ENCODE results near the gene GATAD2A. TPM values are rescaled to one million over a fixed set of nuclear protein-coding genes. Genes with fewer than 3 reads are reported as not detected.

Gene GATAD2A
- total RNA-seq, 1 donor from 2014 or later: 75.6 TPM

DNA sequence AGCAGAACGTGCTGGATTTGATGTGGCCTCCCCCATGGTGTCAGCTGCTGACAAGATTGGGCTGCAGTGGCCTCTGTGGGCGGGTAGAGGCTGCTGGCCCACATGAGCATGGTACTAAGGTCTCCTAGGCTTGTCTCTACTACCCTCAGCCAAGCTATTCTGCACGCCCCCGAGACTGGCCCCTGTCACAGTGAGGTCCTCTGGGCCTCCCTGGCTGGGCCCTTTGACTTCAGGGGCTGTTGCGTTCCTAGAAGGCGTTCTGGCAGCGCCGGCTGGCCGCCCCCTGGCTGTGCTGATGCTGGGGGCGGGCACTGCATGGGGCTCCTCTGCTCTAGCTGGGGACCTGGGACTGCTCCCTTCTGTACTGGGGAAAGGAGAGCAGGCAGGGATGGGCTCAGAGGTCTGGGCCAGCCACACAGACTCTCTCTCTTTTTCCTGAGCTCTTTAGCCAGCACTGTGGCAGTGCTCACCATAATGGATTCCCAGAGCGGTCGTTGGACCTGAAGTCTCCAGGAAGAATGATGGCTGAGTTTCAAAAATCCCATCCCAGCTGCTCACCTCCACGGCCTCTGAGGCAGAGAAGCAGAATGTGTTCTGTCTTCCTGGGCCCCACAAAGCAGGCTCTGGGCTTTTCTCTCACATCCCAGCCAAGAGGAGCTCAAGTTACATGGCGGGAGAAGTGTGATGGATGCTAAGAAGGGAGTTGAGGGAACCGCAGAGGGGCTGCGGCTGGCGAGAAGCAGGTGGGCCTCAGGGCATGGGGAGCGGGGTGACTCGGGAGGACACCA is 77.5 kb downstream of the GATAD2A start:
- TF ChIP-seq CTCF (IDR thresholded peaks at IDR 0.05): no peak
- H3K9me3 Mint-ChIP-seq (ENCODE audit: unreplicated experiment): no peaks in the 10 kb centered on the region
- H3K4me3 Mint-ChIP-seq (ENCODE audit: unreplicated experiment): no peak overlapping the region
- no peak for DNase-seq (ENCODE audit: extremely low spot score, unreplicated experiment)
- peaks cover 20% of the 10 kb centered on the region for H3K4me1 Mint-ChIP-seq (ENCODE audit: unreplicated experiment)
- no peaks in the 10 kb centered on the region for H3K27me3 Mint-ChIP-seq (ENCODE audit: unreplicated experiment)
- H3K36me3 Mint-ChIP-seq (ENCODE audit: unreplicated experiment): peaks cover 4% of the 10 kb centered on the region
- H3K27ac Mint-ChIP-seq (ENCODE audit: unreplicated experiment): no peak overlapping the region

DNA sequence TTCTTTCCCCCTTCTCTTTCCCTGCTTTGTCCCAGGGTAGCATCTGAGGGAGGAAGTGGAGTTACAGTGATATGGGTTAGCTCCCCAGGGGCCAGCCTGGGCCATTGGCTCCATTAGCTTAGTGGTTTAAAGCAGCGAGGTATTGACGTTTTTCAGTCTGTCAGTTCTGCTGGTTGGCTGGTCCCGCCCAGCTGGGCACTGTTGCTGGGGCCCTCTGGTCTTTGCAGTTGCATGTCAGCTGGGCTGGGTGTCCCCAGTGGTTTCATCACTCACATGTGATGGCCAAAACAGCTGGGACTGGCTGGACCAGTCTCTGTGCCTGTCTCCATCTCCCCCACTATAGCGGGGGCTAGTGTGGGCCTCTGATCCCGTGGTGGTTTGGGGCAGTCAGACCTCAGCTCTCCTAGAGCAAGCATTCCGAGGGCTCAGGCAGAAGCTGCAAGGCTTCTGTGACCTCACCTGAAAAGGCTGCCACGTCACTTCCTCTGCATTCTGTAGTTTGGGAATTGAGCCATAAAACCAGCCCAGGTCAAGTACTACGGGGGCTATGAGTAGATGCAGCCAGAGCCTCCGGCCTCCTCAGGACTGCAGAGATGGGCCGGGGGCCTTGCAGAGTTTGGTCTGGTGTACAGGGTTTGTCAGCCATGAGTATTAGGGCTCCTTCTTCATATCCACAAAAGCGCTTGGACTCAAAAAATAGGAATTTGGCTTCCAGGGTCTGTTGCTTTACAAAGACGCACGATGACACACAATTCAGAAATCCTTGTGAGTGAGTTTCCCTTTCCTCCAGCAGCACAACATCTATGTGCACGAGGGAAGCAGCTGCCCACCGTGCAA is 79.9 kb downstream of the GATAD2A start:
- Mint-ChIP-seq H3K4me1 (ENCODE audit: unreplicated experiment) (peaks cover 42% of the 10 kb centered on the region), H3K9me3 (ENCODE audit: unreplicated experiment) (no peaks in the 10 kb centered on the region), H3K4me3 (ENCODE audit: unreplicated experiment) (no peak overlapping the region), H3K27ac (ENCODE audit: unreplicated experiment) (peak overlapping the region; percentile 68), H3K27me3 (ENCODE audit: unreplicated experiment) (no peaks in the 10 kb centered on the region), H3K36me3 (ENCODE audit: unreplicated experiment) (peaks cover 4% of the 10 kb centered on the region)
- DNase-seq (ENCODE audit: extremely low spot score, unreplicated experiment): no peak
- TF ChIP-seq CTCF (IDR thresholded peaks at IDR 0.05): no peak

- no peak for TF ChIP-seq CTCF (IDR thresholded peaks at IDR 0.05)
- Mint-ChIP-seq H3K27me3 (ENCODE audit: unreplicated experiment) (no peaks in the 10 kb centered on the region), H3K4me3 (ENCODE audit: unreplicated experiment) (no peak overlapping the region), H3K9me3 (ENCODE audit: unreplicated experiment) (no peaks in the 10 kb centered on the region), H3K27ac (ENCODE audit: unreplicated experiment) (no peak overlapping the region), H3K36me3 (ENCODE audit: unreplicated experiment) (peaks cover 4% of the 10 kb centered on the region), H3K4me1 (ENCODE audit: unreplicated experiment) (peaks cover 45% of the 10 kb centered on the region)
- DNase-seq (ENCODE audit: extremely low spot score, unreplicated experiment): no peak
Measured at GRCh38 chr19:19485998-19486290, 80.5 kb downstream of the GATAD2A start.

GRCh38 chr19:19486343-19487076 is 81.0 kb downstream of the GATAD2A start:
- H3K36me3 Mint-ChIP-seq (ENCODE audit: unreplicated experiment): peaks cover 4% of the 10 kb centered on the region
- no peak overlapping the region for H3K4me3 Mint-ChIP-seq (ENCODE audit: unreplicated experiment)
- peaks cover 45% of the 10 kb centered on the region for H3K4me1 Mint-ChIP-seq (ENCODE audit: unreplicated experiment)
- no peak for DNase-seq (ENCODE audit: extremely low spot score, unreplicated experiment)
- no peak for TF ChIP-seq CTCF (IDR thresholded peaks at IDR 0.05)
- no peaks in the 10 kb centered on the region for H3K27me3 Mint-ChIP-seq (ENCODE audit: unreplicated experiment)
- H3K9me3 Mint-ChIP-seq (ENCODE audit: unreplicated experiment): no peaks in the 10 kb centered on the region
- no peak overlapping the region for H3K27ac Mint-ChIP-seq (ENCODE audit: unreplicated experiment)
